ENCODE measurements around the gene DPP4.

GRCh38 chr2:162082681-162083080 is 8.7 kb upstream of the DPP4 start:
- TF ChIP-seq, protein P1, sequence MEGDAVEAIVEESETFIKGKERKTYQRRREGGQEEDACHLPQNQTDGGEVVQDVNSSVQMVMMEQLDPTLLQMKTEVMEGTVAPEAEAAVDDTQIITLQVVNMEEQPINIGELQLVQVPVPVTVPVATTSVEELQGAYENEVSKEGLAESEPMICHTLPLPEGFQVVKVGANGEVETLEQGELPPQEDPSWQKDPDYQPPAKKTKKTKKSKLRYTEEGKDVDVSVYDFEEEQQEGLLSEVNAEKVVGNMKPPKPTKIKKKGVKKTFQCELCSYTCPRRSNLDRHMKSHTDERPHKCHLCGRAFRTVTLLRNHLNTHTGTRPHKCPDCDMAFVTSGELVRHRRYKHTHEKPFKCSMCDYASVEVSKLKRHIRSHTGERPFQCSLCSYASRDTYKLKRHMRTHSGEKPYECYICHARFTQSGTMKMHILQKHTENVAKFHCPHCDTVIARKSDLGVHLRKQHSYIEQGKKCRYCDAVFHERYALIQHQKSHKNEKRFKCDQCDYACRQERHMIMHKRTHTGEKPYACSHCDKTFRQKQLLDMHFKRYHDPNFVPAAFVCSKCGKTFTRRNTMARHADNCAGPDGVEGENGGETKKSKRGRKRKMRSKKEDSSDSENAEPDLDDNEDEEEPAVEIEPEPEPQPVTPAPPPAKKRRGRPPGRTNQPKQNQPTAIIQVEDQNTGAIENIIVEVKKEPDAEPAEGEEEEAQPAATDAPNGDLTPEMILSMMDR (optimal IDR thresholded peaks at IDR 0.05 in 1 of 3, IDR thresholded peaks at IDR 0.05 in 1 of 3, conservative IDR thresholded peaks at IDR 0.05 in 1 of 3; ENCODE audit: extremely low read depth in 1 of 3, insufficient read depth in 2 of 3, low read length in 3 of 3): no peak
- TF ChIP-seq EZH2 (IDR thresholded peaks at IDR 0.05; ENCODE audit: low read length): no peak

All from keratinocyte (primary cell).